ENCODE results near the gene SMC1B.

GRCh38 chr22:45330548-45330947, 82.9 kb downstream of the SMC1B start:
- no peak for TF ChIP-seq CTCF (conservative IDR thresholded peaks at IDR 0.05; ENCODE audit: low read length)
- TF ChIP-seq EZH2phosphoT487 (IDR thresholded peaks at IDR 0.05; ENCODE audit: borderline replicate concordance, low read depth, low read length): no peak
